Measurements from ENCODE around the gene TUBB4A.
"Not testable (repeated sequence)": the region's sequence is repeated elsewhere in the genome, so short reads cannot be mapped to it uniquely, and the experiment has no call there.

Gene TUBB4A

GRCh38 chr19:6501740-6502648 lies at the start of gene TUBB4A:
TSS of gene TUBB4A (minus strand) at chr19:6502309. CDS start at chr19:6502212, 97 bp downstream.
- DNase-seq (ENCODE audit: low spot score), result peak; percentile 93

DNA sequence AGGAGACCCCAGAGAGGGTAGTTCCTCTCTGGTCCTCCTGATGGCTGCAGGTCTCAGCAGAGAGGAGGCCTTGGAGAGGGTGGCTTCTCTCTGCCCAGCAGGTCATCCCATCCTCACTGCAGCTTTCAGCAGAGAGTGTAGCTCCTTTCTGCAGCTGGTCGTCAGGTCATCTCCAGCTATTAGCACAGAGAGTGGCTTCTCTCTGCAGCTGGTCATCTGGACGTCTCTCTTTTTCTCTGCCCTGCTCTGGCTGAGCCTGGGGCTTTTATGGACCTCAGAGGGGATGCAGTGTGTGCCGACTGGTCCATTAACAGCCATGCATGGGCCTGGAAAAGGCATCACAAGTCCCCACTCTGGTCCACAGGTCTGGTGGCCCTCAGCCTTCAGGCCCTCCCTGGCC lies 49.0 kb upstream of the TUBB4A start:
- no peak for DNase-seq (ENCODE audit: low spot score)

GRCh38 chr19:6550679-6551078 lies 48.6 kb upstream of the TUBB4A start:
- not testable (repeated sequence) for DNase-seq (ENCODE audit: low spot score)

GRCh38 chr19:6543866-6544347 lies 41.8 kb upstream of the TUBB4A start:
- DNase-seq (ENCODE audit: low spot score), result no peak

GRCh38 chr19:6540918-6541689 lies 39.0 kb upstream of the TUBB4A start:
- DNase-seq (ENCODE audit: low spot score), result no peak

GRCh38 chr19:6539514-6539913 lies 37.4 kb upstream of the TUBB4A start:
- no peak for DNase-seq (ENCODE audit: low spot score)

DNA sequence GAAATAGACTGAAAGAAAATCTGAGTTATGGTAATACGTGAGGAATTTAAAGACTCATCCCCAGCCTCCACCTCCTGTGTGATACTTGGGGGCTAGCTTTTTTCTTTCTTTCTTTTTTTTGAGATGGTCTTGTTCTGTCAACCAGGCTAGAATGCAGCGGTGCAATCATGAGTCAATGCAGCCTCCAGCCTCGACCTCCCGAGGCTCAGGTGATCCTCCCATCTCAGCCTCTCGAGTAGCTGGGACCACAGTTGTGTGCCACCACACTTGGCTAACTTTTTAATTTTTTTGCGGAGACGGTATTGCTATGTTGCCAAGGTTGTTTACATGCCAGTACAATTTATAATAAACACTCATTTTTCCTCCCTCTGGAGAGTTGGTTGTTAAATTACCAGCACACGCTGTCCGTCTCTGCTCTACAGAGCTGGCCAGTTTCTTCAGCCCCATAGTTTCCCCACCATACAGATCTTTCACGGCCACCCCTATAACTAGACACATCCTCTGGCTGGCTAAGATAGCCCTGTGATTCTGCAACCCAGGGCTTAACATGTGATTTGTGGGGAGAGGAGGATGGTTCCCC lies 33.5 kb upstream of the TUBB4A start:
- DNase-seq (ENCODE audit: low spot score), result no peak

GRCh38 chr19:6534451-6535093 lies 32.5 kb upstream of the TUBB4A start:
- DNase-seq (ENCODE audit: low spot score), result no peak

GRCh38 chr19:6533746-6534418 lies 31.8 kb upstream of the TUBB4A start:
- DNase-seq (ENCODE audit: low spot score), result no peak

DNA sequence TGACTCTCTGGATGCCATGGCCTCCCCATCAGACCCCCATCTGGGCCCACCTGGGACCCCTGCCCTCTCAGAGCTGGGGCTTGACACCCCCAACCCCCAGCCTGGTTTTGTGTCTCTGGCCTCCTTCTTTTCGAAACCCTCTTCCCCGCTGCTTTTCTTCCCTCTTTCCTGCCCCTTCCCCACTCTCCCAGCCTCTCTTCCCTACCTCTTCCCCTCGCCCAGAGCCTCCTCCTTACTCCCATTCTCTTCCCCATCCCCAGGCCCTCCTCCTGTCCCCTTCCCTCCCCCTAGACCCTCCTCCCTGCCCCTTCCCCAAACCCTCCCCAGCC lies 30.9 kb upstream of the TUBB4A start:
- no peak for DNase-seq (ENCODE audit: low spot score)

DNA sequence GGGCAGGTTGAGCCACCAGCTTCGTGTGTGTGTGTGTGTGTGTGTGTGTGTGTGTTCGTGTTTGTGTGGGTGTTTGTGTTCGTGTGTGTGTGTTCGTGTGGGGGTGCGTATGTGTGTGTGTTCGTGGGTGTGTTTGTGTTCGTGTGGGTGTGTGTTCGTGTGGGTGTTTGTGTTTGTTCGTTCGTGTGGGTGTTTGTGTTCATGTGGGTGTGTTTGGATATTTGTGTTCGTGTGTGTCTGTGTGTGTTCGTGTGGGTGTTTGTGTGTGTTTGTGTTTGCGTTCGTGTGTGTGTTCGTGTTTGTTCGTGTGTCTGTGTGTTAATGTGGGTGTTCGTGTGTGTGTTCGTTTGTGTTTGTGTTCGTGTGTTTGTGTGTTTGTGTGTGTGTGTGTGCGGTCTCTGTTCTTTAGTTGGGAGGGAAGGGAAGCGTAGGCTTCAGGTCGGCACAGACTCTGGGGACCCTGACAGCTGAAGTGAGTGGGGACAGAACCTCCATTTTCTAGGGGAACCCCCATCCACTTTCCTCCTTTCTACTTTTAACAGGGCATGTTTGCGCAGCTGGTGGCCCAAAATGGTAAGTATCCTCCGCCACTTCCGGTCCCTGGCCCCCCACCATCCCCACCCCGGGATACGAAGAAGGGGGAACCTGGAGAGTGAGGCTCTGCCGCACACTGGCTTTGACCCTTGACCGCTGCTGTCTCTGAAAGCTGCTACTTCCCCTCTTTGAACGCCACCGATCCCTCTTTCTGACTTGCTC lies 30.3 kb upstream of the TUBB4A start:
- no peak for DNase-seq (ENCODE audit: low spot score)

DNA sequence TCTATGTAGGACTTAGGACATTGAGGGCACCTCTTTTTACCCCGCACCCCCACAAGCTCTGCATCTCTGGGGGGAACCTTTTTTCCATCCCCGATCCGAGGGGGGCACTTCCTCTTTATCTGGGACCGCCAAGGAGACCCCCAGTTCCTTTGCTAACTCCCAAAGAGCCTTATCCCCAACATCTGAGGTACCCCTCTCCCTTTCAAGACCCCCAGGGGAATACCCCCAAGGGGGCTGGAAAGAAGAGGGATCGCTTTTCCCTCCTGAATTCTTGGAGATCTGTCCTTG lies 29.8 kb upstream of the TUBB4A start:
- no peak for DNase-seq (ENCODE audit: low spot score)

DNA sequence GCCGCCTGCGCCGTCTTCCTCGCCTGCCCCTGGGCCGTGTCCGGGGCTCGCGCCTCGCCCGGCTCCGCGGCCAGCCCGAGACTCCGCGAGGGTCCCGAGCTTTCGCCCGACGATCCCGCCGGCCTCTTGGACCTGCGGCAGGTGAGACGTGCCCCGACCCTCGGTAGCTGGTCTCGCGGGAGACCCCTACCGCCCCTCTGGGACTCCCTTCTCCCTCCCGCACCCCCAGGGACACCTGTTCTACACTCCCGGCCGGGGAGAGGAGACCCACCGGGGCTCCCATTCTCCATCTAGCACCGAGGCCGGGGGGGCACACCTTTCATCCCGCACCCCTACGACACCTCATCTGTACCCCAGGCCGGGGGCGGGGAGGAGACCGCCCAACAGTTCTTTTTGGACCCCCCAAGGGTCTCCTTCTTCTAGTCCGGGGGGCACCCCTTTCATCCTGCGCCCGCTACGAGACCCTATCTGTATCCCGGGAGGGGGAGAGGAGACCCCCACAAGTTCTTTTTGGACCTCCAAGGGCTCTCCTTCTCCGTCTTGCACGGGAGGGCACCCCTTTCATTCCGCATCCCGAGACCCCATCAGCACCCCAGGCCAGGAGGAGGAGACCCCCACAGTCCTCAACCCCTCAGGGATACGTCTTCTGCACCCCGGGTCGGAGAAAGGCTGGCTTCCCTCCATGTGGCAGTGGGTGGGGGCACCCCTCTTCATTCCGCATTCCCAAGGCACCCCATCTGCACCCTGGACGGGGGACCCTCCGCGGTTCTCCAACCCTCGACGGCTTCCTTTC lies 29.2 kb upstream of the TUBB4A start:
- no peak for DNase-seq (ENCODE audit: low spot score)

GRCh38 chr19:6530386-6531162 lies 28.5 kb upstream of the TUBB4A start, which contains the start of gene TNFSF9:
TSS of gene TNFSF9 (plus strand) at chr19:6531026. CDS start at chr19:6531037, 11 bp downstream.
- DNase-seq (ENCODE audit: low spot score), result peak; percentile 95

- DNase-seq (ENCODE audit: low spot score), result no peak
Measured at GRCh38 chr19:6529937-6530385, 27.9 kb upstream of the TUBB4A start.

DNA sequence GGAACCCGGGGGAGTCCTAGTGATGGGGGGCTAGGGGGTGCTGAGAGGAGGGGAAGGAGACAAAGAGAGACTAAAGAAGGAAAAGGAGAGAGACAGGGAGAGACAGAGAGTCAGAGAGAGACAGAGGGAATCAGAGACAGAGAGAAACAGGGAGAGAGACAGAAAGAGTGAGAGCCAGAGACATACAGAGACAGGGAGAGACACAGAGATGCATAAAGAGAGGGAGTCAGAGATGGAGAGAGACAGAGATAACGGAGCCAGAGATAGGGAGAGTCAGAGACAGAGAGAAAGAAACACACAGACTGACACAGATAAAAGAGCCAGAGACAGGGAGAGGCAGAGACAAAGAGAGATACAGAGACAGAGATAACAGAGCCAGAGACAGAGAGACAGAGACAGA lies 27.2 kb upstream of the TUBB4A start:
- DNase-seq (ENCODE audit: low spot score), result no peak

GRCh38 chr19:6528544-6529121 lies 26.5 kb upstream of the TUBB4A start:
- DNase-seq (ENCODE audit: low spot score), result peak; percentile 78

DNA sequence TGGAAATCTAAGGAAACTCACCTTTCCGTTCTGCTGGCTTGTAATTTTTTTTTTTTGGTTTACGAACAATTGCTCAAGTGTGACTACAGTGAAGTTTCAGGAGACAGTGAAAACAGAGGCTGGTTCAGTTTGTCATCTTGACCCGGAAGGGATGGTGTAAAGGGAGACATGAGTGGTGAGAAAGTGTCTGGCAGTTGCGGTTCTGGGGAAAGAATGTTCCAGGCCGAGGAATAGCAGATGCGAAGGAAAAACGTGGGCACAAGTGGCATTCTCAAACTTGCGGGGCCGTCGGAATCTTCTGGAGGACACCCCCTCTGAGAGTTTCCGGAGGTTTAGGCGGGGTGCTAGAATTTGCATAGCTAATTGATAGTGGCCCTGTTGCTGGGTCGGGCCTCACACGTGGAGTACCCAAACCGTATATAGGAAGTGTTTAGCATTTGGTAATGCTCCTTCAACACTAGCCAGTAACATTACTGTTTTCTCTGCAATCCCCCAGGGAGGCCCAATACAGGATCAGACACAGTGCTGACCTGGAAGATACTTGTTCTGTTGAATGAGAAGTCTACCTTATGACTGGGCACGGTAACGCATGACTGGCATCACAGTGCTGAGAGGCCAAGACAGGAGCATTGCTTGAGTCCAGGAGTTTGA lies 25.9 kb upstream of the TUBB4A start:
- no peak for DNase-seq (ENCODE audit: low spot score)

All from Ammon's horn (tissue), 1 donor.